ENCODE data around the gene ZDHHC9. TPM values are rescaled to one million over a fixed set of nuclear protein-coding genes. Genes with fewer than 3 reads are reported as not detected.
"Not testable (repeated sequence)": the region's sequence is repeated elsewhere in the genome, so short reads cannot be mapped to it uniquely, and the experiment has no call there.

ZDHHC9 gene
- total RNA-seq: 10 to 100 TPM; 16.5 to 78.3 (median 60.6) TPM

GRCh38 chrX:129843459-129844306 is at the start of gene ZDHHC9:
TSS of gene ZDHHC9 (minus strand) at chrX:129843886. CDS start at chrX:129841945, 1,941 bp downstream.
- TF ChIP-seq CTCF (IDR thresholded peaks at IDR 0.05): peak in 1 of 6 experiments; percentile 16
- TF ChIP-seq POLR2A (IDR thresholded peaks at IDR 0.05): peak in 1 of 2 donors; percentile 16
- peak; percentile 80 to 94 (median 89) for DNase-seq
- peak within 1 kb of the TSS; percentile 57 to 93 (median 74) for H3K4me3 ChIP-seq
- no peaks in the 10 kb centered on the region for H3K27me3 ChIP-seq
- H3K9me3 ChIP-seq: no peaks in the 10 kb centered on the region
- peak within 1 kb of the TSS; percentile 74 to 91 (median 86) for H3K27ac ChIP-seq
- no peaks in the 10 kb centered on the region for H3K4me1 ChIP-seq
- H3K36me3 ChIP-seq: no peaks in the 10 kb centered on the region

GRCh38 chrX:129877401-129877800 is 33.7 kb upstream of the ZDHHC9 start:
- Histone ChIP-seq H3K27me3 (no peaks in the 10 kb centered on the region), H3K9me3 (no peaks in the 10 kb centered on the region), H3K27ac (no peak overlapping the region), H3K36me3 (no peaks in the 10 kb centered on the region), H3K4me3 (no peak overlapping the region), H3K4me1 (no peaks in the 10 kb centered on the region)
- DNase-seq: no peak
- TF ChIP-seq POLR2A (IDR thresholded peaks at IDR 0.05): no peak
- no peak for TF ChIP-seq CTCF (IDR thresholded peaks at IDR 0.05)

GRCh38 chrX:129876771-129877305 is 33.2 kb upstream of the ZDHHC9 start:
- no peaks in the 10 kb centered on the region for H3K36me3 ChIP-seq
- H3K27ac ChIP-seq: no peak overlapping the region
- H3K9me3 ChIP-seq: no peaks in the 10 kb centered on the region
- no peaks in the 10 kb centered on the region for H3K4me1 ChIP-seq
- no peak overlapping the region for H3K4me3 ChIP-seq
- TF ChIP-seq POLR2A (IDR thresholded peaks at IDR 0.05) (no peak), CTCF (IDR thresholded peaks at IDR 0.05) (no peak)
- no peak for DNase-seq
- H3K27me3 ChIP-seq: no peaks in the 10 kb centered on the region

GRCh38 chrX:129875669-129876068 is 32.0 kb upstream of the ZDHHC9 start:
- no peaks in the 10 kb centered on the region for H3K36me3 ChIP-seq
- no peaks in the 10 kb centered on the region for H3K9me3 ChIP-seq
- no peak overlapping the region for H3K4me3 ChIP-seq
- H3K4me1 ChIP-seq: no peaks in the 10 kb centered on the region
- no peak overlapping the region for H3K27ac ChIP-seq
- TF ChIP-seq CTCF (IDR thresholded peaks at IDR 0.05) (no peak), POLR2A (IDR thresholded peaks at IDR 0.05) (no peak)
- DNase-seq: no peak
- no peaks in the 10 kb centered on the region for H3K27me3 ChIP-seq

GRCh38 chrX:129872524-129872923 is 28.8 kb upstream of the ZDHHC9 start:
- Histone ChIP-seq H3K27ac (no peak overlapping the region), H3K9me3 (no peaks in the 10 kb centered on the region), H3K4me3 (no peak overlapping the region), H3K4me1 (no peaks in the 10 kb centered on the region), H3K36me3 (no peaks in the 10 kb centered on the region), H3K27me3 (no peaks in the 10 kb centered on the region)
- DNase-seq: no peak
- TF ChIP-seq POLR2A (IDR thresholded peaks at IDR 0.05) (no peak), CTCF (IDR thresholded peaks at IDR 0.05) (no peak)

- not testable (repeated sequence) for H3K36me3 ChIP-seq, H3K4me1 ChIP-seq, H3K9me3 ChIP-seq, H3K4me3 ChIP-seq, DNase-seq, H3K27ac ChIP-seq, H3K27me3 ChIP-seq
These were observed 22.6 kb upstream of the ZDHHC9 start for GRCh38 chrX:129866321-129866720.

GRCh38 chrX:129859134-129859533 is 15.4 kb upstream of the ZDHHC9 start:
- H3K4me3 ChIP-seq, H3K27me3 ChIP-seq, H3K9me3 ChIP-seq, DNase-seq, H3K27ac ChIP-seq, H3K4me1 ChIP-seq, H3K36me3 ChIP-seq: not testable (repeated sequence)

GRCh38 chrX:129851825-129852224 is 8.1 kb upstream of the ZDHHC9 start:
- H3K4me1 ChIP-seq, H3K36me3 ChIP-seq, DNase-seq, H3K4me3 ChIP-seq, H3K9me3 ChIP-seq, H3K27me3 ChIP-seq, H3K27ac ChIP-seq: not testable (repeated sequence)

All from Peyer's patch (tissue), 4 donors.